ENCODE results near the gene PALM2AKAP2. TPM values are rescaled to one million over a fixed set of nuclear protein-coding genes. Genes with fewer than 3 reads are reported as not detected.

PALM2AKAP2 gene
- total and polyA plus RNA-seq, 10 of the 15 experiments (the other 5 are each of a cell fraction or from before 2014, with no cell fraction given) = 0.01 TPM; not detected in 9

GRCh38 chr9:109793921-109794320 is 13.9 kb downstream of the PALM2AKAP2 start:
- Histone ChIP-seq H2AFZ (ENCODE audit: control insufficient read depth, low read depth, low read length) (no peak overlapping the region), H3K9me3 (replicated peaks; ENCODE audit: control insufficient read depth, insufficient read depth, low read length) (no peaks in the 10 kb centered on the region), H3K4me1 (ENCODE audit: control insufficient read depth, insufficient read depth, low read length) (no peaks in the 10 kb centered on the region), H3K36me3 (ENCODE audit: control insufficient read depth in 2 of 2, insufficient read depth in 2 of 2, low read length in 1 of 2) (no peaks in the 10 kb centered on the region), H3K27me3 (replicated peaks in 1 of 2; ENCODE audit: control insufficient read depth in 2 of 2, insufficient read depth in 2 of 2, low read length in 1 of 2) (peaks cover 0 to 1% of the 10 kb centered on the region in 2 experiments; a peak in 1 of 4 replicates), H3K4me3 (no peak overlapping the region), H4K20me1 (ENCODE audit: control insufficient read depth, insufficient read depth) (no peaks in the 10 kb centered on the region), H3K79me2 (ENCODE audit: control insufficient read depth, insufficient read depth, low read length) (no peaks in the 10 kb centered on the region), H3K4me2 (ENCODE audit: control insufficient read depth, insufficient read depth) (no peak overlapping the region), H3K27ac (ENCODE audit: control insufficient read depth, insufficient read depth) (no peak overlapping the region), H3K9ac (ENCODE audit: control insufficient read depth, insufficient read depth, low read length) (no peak overlapping the region)
- ATAC-seq (no peak), DNase-seq (ENCODE audit: low read depth, low spot score) (no peak), FAIRE-seq (no peak)
- intact Hi-C loops (cut with micrococcal nuclease; ENCODE audit: unreplicated experiment) = no loop called here
- RAD21 ChIA-PET (ENCODE audit: unreplicated experiment) = no interaction called here
- BruUV-seq (replicated peaks) = no TSS peak
- in situ Hi-C loops (cut with MboI) = no loop called here
- SMC1A ChIA-PET (ENCODE audit: uncharacterized antibody, unreplicated experiment) = no interaction called here
- POLR2A ChIA-PET = no interaction called here
- TF ChIP-seq ZNF687 (IDR thresholded peaks at IDR 0.05) = no peak
- TF ChIP-seq NR2F1 (conservative IDR thresholded peaks at IDR 0.05) = no peak
- TF ChIP-seq MTA2 (IDR thresholded peaks at IDR 0.05; ENCODE audit: low read depth) = no peak
- no peak for TF ChIP-seq EP300 (IDR thresholded peaks at IDR 0.05; ENCODE audit: borderline replicate concordance in 1 of 2, control insufficient read depth in 1 of 2, low read depth in 2 of 2, low read length in 2 of 2)
- TF ChIP-seq POLR2AphosphoS5 (IDR thresholded peaks at IDR 0.05; ENCODE audit: low read length) = no peak
- TF ChIP-seq E4F1 (IDR thresholded peaks at IDR 0.05; ENCODE audit: borderline replicate concordance, partially characterized antibody) = no peak
- no peak for TF ChIP-seq MYB (IDR thresholded peaks at IDR 0.05; ENCODE audit: borderline replicate concordance, low read depth, low read length)
- TF ChIP-seq FOS (IDR thresholded peaks at IDR 0.05; ENCODE audit: borderline replicate concordance, extremely low read depth, insufficient read length) = no peak
- no peak for TF ChIP-seq EZH2 (IDR thresholded peaks at IDR 0.05; ENCODE audit: borderline replicate concordance, control insufficient read depth, low read depth, low read length)
- no peak for TF ChIP-seq ESRRA (IDR thresholded peaks at IDR 0.05; ENCODE audit: low read length)
- TF ChIP-seq JUND (IDR thresholded peaks at IDR 0.05; ENCODE audit: low read depth, low read length) = no peak
- TF ChIP-seq ATF2 (IDR thresholded peaks at IDR 0.05; ENCODE audit: low read length) = no peak
- no peak for TF ChIP-seq IRF4 (IDR thresholded peaks at IDR 0.05; ENCODE audit: low read depth, low read length)
- TF ChIP-seq RAD21 (IDR thresholded peaks at IDR 0.05; ENCODE audit: insufficient read depth, low read depth, low read length) = no peak
- TF ChIP-seq ZNF384 (IDR thresholded peaks at IDR 0.05; ENCODE audit: borderline replicate concordance, low read depth, low read length) = no peak
- WGBS (ENCODE audit: insufficient coverage, insufficient replicate concordance, low lambda C conversion rate, missing lambda C conversion rate) = 22% methylated on average over 4 of the region's 4 CpGs
- CTCF ChIA-PET = no interaction called here
